MM.1S (cell line): ENCODE measurements around the gene ATXN10.

Experiments
- DNase-seq: peaks from one replicate; pipeline ENCODE4 v3.0.0-alpha.2; 2015
- H2AFZ ChIP-seq: fragments of 300-600 bp; sonication (generic); 2 replicates; pipeline ENCODE4 v1.6.0; 2016; ENCODE audit warnings: antibody characterized with exemption, low read length
- H3F3A ChIP-seq: fragments of 300-600 bp; sonication (generic); 2 replicates; pipeline ENCODE4 v1.6.1; 2016; ENCODE audit warnings: mild to moderate bottlenecking, antibody characterized with exemption, low read length, moderate library complexity, mixed read lengths; ENCODE audit not compliant: insufficient read depth
- H3K27ac ChIP-seq: fragments of 300-600 bp; sonication (generic); 2 replicates; pipeline ENCODE4 v1.5.1; 2016; ENCODE audit warnings: mild to moderate bottlenecking, low read length
- H3K27me3 ChIP-seq: fragments of 300-600 bp; sonication (generic); replicated peaks from 2 replicates; pipeline ENCODE4 v1.6.0; 2016; ENCODE audit warnings: low read length; ENCODE audit not compliant: insufficient read depth
- H3K36me3 ChIP-seq: fragments of 300-600 bp; sonication (generic); replicated peaks from 2 replicates; pipeline ENCODE4 v1.6.1; 2016; ENCODE audit warnings: mild to moderate bottlenecking, low read length, mixed read lengths; ENCODE audit not compliant: insufficient read depth
- H3K4me1 ChIP-seq: fragments of 300-600 bp; sonication (generic); 2 replicates; pipeline ENCODE4 v1.6.1; 2016; ENCODE audit warnings: low read length, mixed read lengths
- H3K4me2 ChIP-seq: fragments of 300-600 bp; sonication (generic); 2 replicates; pipeline ENCODE4 v1.6.0; 2016; ENCODE audit warnings: low read depth, low read length
- H3K4me3 ChIP-seq: fragments of 300-600 bp; sonication (generic); 2 replicates; pipeline ENCODE4 v1.5.1; 2016; ENCODE audit warnings: low read length, mixed read lengths
- H3K79me2 ChIP-seq: fragments of 300-600 bp; sonication (generic); 2 replicates; pipeline ENCODE4 v1.6.1; 2016; ENCODE audit warnings: mixed run types, low read length, mixed read lengths
- H3K9ac ChIP-seq: fragments of 300-600 bp; sonication (generic); 2 replicates; pipeline ENCODE4 v1.6.1; 2016; ENCODE audit warnings: low read length, mixed read lengths
- H3K9me2 ChIP-seq: fragments of 300-600 bp; sonication (generic); replicated peaks from 2 replicates; pipeline ENCODE4 v1.6.1; 2016; ENCODE audit warnings: mild to moderate bottlenecking, low read length, mixed read lengths; ENCODE audit not compliant: insufficient read depth
- H3K9me3 ChIP-seq: fragments of 300-600 bp; sonication (generic); replicated peaks from 2 replicates; pipeline ENCODE4 v1.6.1; 2016; ENCODE audit warnings: mild to moderate bottlenecking, low read length, mixed read lengths; ENCODE audit not compliant: insufficient read depth
- H4K20me1 ChIP-seq: fragments of 300-600 bp; sonication (generic); 2 replicates; pipeline ENCODE4 v1.6.1; 2016; ENCODE audit warnings: mild to moderate bottlenecking, low read length, moderate library complexity, mixed read lengths; ENCODE audit not compliant: insufficient read depth
- EZH2 ChIP-seq: fragments of 300-600 bp; sonication (generic); optimal IDR thresholded peaks from 2 replicates; pipeline ENCODE3; 2017; ENCODE audit warnings: low read depth, mild to moderate bottlenecking, antibody characterized with exemption, low read length, mixed read lengths
- EZH2phosphoT487 ChIP-seq: fragments of 300-600 bp; sonication (generic); IDR thresholded peaks from 2 replicates; pipeline ENCODE4 v1.6.1; 2018; ENCODE audit warnings: antibody characterized with exemption, low read length
- TF ChIP-seq, protein P1 (sequence below): fragments of 300-600 bp; sonication (generic); IDR thresholded peaks from 2 replicates; pipeline ENCODE4 v1.5.1; 2016; ENCODE audit warnings: antibody characterized with exemption, low read length, mixed read lengths

ATXN10 gene

DNA sequence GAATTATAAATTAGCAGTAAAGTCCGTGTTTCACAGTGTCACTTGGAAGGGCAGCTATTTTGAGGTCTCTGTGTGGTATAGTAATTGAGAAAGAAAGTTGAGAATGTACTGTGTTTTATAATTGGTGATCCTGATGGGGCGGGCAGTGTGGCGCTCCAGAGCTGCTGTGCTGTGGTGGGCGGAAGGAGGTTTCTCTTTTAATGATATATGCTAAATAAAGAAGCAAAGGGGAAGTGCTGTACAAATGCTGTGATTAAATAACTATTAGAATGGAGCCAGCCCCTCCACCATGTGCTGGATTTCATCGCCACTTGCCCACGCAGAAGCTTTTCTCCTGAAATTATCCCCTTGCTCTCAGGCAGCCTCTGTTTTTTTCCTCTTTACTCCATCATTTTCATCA lies 24.6 kb downstream of the ATXN10 start:
- Histone ChIP-seq H3K9me3 (no peaks in the 10 kb centered on the region), H2AFZ (no peak overlapping the region), H3K4me3 (no peak overlapping the region), H3K4me2 (no peak overlapping the region), H3F3A (no peaks in the 10 kb centered on the region), H3K36me3 (peaks cover 20% of the 10 kb centered on the region), H3K79me2 (peaks cover 5% of the 10 kb centered on the region), H3K27me3 (no peaks in the 10 kb centered on the region), H3K27ac (no peak overlapping the region), H3K9ac (no peak overlapping the region), H4K20me1 (no peaks in the 10 kb centered on the region), H3K9me2 (no peaks in the 10 kb centered on the region), H3K4me1 (no peaks in the 10 kb centered on the region)
- DNase-seq = no peak
- TF ChIP-seq EZH2 = no peak

DNA sequence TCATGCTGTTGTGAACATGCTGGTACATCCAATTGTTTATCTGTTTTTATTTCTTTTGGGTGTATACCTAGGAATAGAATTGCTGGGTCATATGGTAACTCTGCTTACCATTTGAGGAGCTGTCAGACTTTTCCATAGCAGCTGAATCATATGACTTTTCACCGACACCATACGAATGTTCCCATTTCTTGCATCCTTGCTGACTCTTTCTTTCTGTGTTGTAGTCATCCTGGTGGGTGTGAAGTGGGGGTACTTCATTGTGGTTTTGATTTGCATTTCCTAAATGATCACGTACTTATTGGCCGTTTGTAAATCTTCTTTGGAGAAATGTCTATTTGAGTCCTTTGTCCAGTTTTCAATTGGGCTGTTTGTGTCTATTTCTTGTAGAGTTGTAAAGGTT lies 26.5 kb downstream of the ATXN10 start:
- Histone ChIP-seq H3K27me3 (no peaks in the 10 kb centered on the region), H3K9me2 (no peaks in the 10 kb centered on the region), H3K9me3 (no peaks in the 10 kb centered on the region), H3K4me2 (no peak overlapping the region), H3K79me2 (0 out of 2 replicates have a peak, but pooled peaks cover 3% of the 10 kb centered on the region), H3K27ac (no peak overlapping the region), H4K20me1 (no peaks in the 10 kb centered on the region), H3K4me1 (no peaks in the 10 kb centered on the region), H3K4me3 (no peak overlapping the region), H3F3A (no peaks in the 10 kb centered on the region), H3K9ac (no peak overlapping the region), H2AFZ (no peak overlapping the region), H3K36me3 (peaks cover 16% of the 10 kb centered on the region; the same call in 1 of the 2 replicates)
- TF ChIP-seq EZH2phosphoT487 (no peak), EZH2 (no peak)
- TF ChIP-seq, protein P1, sequence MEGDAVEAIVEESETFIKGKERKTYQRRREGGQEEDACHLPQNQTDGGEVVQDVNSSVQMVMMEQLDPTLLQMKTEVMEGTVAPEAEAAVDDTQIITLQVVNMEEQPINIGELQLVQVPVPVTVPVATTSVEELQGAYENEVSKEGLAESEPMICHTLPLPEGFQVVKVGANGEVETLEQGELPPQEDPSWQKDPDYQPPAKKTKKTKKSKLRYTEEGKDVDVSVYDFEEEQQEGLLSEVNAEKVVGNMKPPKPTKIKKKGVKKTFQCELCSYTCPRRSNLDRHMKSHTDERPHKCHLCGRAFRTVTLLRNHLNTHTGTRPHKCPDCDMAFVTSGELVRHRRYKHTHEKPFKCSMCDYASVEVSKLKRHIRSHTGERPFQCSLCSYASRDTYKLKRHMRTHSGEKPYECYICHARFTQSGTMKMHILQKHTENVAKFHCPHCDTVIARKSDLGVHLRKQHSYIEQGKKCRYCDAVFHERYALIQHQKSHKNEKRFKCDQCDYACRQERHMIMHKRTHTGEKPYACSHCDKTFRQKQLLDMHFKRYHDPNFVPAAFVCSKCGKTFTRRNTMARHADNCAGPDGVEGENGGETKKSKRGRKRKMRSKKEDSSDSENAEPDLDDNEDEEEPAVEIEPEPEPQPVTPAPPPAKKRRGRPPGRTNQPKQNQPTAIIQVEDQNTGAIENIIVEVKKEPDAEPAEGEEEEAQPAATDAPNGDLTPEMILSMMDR = no peak
- DNase-seq = no peak

DNA sequence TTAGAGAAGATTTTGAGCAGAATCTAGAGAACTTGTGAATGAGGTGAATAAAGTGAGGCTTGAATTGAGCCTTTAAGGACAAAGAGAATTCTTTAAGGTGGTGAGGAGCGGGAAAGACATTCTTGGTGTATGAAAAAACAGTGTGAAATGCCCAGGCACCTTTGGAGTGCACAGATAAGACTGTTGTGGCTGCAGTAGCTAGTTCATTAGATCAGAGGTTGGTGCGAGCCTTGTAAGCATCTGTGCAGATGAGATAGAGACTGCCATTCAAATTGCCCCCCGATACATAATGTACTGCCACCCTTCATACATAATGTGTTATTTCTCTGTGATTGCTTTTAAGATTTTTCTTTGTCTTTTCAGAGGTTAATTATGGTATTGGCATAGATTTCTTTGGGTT lies 31.3 kb downstream of the ATXN10 start:
- Histone ChIP-seq H3K27me3 (no peaks in the 10 kb centered on the region), H3K79me2 (0 out of 2 replicates have a peak, but pooled peaks cover 2% of the 10 kb centered on the region), H3K27ac (no peak overlapping the region), H3K9ac (no peak overlapping the region), H3K9me2 (no peaks in the 10 kb centered on the region), H4K20me1 (no peaks in the 10 kb centered on the region), H2AFZ (no peak overlapping the region), H3F3A (no peaks in the 10 kb centered on the region; the same call in 1 of the 2 replicates), H3K4me3 (no peak overlapping the region), H3K4me2 (no peak overlapping the region), H3K36me3 (peaks cover 11% of the 10 kb centered on the region; the same call in 1 of the 2 replicates), H3K4me1 (no peaks in the 10 kb centered on the region), H3K9me3 (no peaks in the 10 kb centered on the region)
- TF ChIP-seq EZH2 (no peak), EZH2phosphoT487 (no peak)
- TF ChIP-seq, protein P1 = no peak
- no peak for DNase-seq

DNA sequence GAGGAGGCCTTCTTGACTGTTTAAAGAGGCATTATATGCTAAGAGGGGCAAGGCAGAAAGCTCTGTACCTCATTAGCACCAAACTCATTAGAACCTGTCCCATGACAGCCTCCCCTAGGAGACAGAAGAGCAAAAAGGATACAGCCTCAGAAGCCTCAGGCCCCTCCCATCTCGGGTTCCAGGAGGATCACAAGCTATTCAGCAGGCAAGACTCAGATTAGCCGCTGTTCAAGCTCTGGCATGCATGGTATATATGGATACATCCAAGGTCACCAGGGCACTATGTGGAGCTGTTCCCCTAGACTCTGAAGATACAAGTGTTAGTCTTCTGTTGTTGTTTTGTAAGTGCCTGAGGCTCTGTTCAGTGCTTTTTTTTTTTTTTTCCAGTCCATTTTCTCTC lies 32.1 kb downstream of the ATXN10 start:
- H3K9me3 ChIP-seq = no peaks in the 10 kb centered on the region
- H4K20me1 ChIP-seq = no peaks in the 10 kb centered on the region
- no peak for DNase-seq
- H2AFZ ChIP-seq = no peak overlapping the region
- no peaks in the 10 kb centered on the region for H3K4me1 ChIP-seq
- TF ChIP-seq EZH2phosphoT487 (no peak), EZH2 (no peak)
- TF ChIP-seq, protein P1 = no peak
- no peaks in the 10 kb centered on the region; the same call in 1 of the 2 replicates for H3F3A ChIP-seq
- H3K79me2 ChIP-seq = no peaks in the 10 kb centered on the region
- no peaks in the 10 kb centered on the region for H3K27me3 ChIP-seq
- peaks cover 11% of the 10 kb centered on the region; the same call in 1 of the 2 replicates for H3K36me3 ChIP-seq
- no peaks in the 10 kb centered on the region for H3K9me2 ChIP-seq
- no peak overlapping the region for H3K4me2 ChIP-seq
- no peak overlapping the region for H3K9ac ChIP-seq
- H3K27ac ChIP-seq = no peak overlapping the region
- H3K4me3 ChIP-seq = no peak overlapping the region
